Keratinocyte (primary cell): ENCODE measurements around the gene STN1. TPM values are rescaled to one million over a fixed set of nuclear protein-coding genes. Genes with fewer than 3 reads are reported as not detected.
A peak's percentile ranks its signal among the peaks of the same experiment; 100 is the strongest.

Experiments used
- DNase-seq: peaks from one replicate; pipeline ENCODE4 v3.0.0-alpha.2; 2011; ENCODE audit warnings: low read depth, missing footprints, low spot score
- FAIRE-seq: peaks from 2 replicates; lab custom pipeline; 2011; peaks lifted over from hg19 to GRCh38; lab: Jason Lieb, UNC
- H2AFZ ChIP-seq: 2 replicates; pipeline ENCODE4 v1.6.0; 2012; ENCODE audit warnings: low read length, control low read depth, inconsistent platforms; ENCODE audit not compliant: control insufficient read depth
- H3K27ac ChIP-seq: 2 replicates; pipeline ENCODE4 v1.5.1; 2011; ENCODE audit warnings: low read length; ENCODE audit not compliant: control insufficient read depth, insufficient read depth
- H3K27me3 ChIP-seq: 3 replicates; pipeline ENCODE4 v1.6.0; 2011; ENCODE audit warnings: low read length; ENCODE audit not compliant: control insufficient read depth, insufficient read depth; ENCODE audit errors: extremely low read depth
- H3K36me3 ChIP-seq, 2 experiments: 2 replicates in 1 of 2; 3 replicates in 1 of 2; pipeline ENCODE4 v1.5.1; 2011; ENCODE audit warnings: low read length in 2 of 2, mild to moderate bottlenecking in 1 of 2; ENCODE audit not compliant: control insufficient read depth in 2 of 2, insufficient read depth in 2 of 2; ENCODE audit errors: extremely low read depth in 1 of 2
- H3K4me1 ChIP-seq: 3 replicates; pipeline ENCODE4 v1.5.1; 2011; ENCODE audit warnings: low read length; ENCODE audit not compliant: control insufficient read depth, insufficient read depth; ENCODE audit errors: extremely low read depth
- H3K4me2 ChIP-seq: 3 replicates; pipeline ENCODE4 v1.6.0; 2011; ENCODE audit warnings: low read depth, low read length; ENCODE audit not compliant: control insufficient read depth, insufficient read depth; ENCODE audit errors: extremely low read depth
- H3K4me3 ChIP-seq, 3 experiments: fragments of 200-600 bp in 1 of 3; sonication (generic) in 1 of 3; 2 replicates in 2 of 3; 3 replicates in 1 of 3; pipeline ENCODE4 v1.5.1; 2011 to 2016; ENCODE audit warnings: low read length in 3 of 3, mild to moderate bottlenecking in 3 of 3, control low read depth in 2 of 3, inconsistent platforms in 1 of 3, low read depth in 1 of 3, mixed read lengths in 1 of 3, mixed run types in 1 of 3, moderate library complexity in 1 of 3; ENCODE audit not compliant: control insufficient read depth in 2 of 3, insufficient read depth in 2 of 3; ENCODE audit errors: extremely low read depth in 1 of 3
- H3K79me2 ChIP-seq: 2 replicates; pipeline ENCODE4 v1.6.0; 2012; ENCODE audit warnings: low read length; ENCODE audit not compliant: control insufficient read depth, insufficient read depth
- H3K9ac ChIP-seq: 3 replicates; pipeline ENCODE4 v1.6.0; 2011; ENCODE audit warnings: low read length; ENCODE audit not compliant: control insufficient read depth, insufficient read depth; ENCODE audit errors: extremely low read depth
- H3K9me1 ChIP-seq: 3 replicates; pipeline ENCODE4 v1.6.0; 2011; ENCODE audit warnings: low read length; ENCODE audit not compliant: control insufficient read depth, insufficient read depth; ENCODE audit errors: extremely low read depth
- H3K9me3 ChIP-seq: 2 replicates; pipeline ENCODE4 v1.5.1; 2012; ENCODE audit warnings: low read depth, low read length; ENCODE audit not compliant: control insufficient read depth
- H4K20me1 ChIP-seq: 3 replicates; pipeline ENCODE4 v1.6.0; 2011; ENCODE audit warnings: low read length; ENCODE audit not compliant: control insufficient read depth, insufficient read depth; ENCODE audit errors: extremely low read depth
- CTCF ChIP-seq, 3 experiments: IDR thresholded peaks in 1 of 3; conservative IDR thresholded peaks in 1 of 3; optimal IDR thresholded peaks in 1 of 3; 2 replicates in 2 of 3; 3 replicates in 1 of 3; pipeline versions ENCODE3 to v1.5.1; 2011; ENCODE audit warnings: low read length in 3 of 3, mild to moderate bottlenecking in 3 of 3, moderate library complexity in 2 of 3, control low read depth in 1 of 3, inconsistent platforms in 1 of 3; ENCODE audit not compliant: insufficient read depth in 2 of 3; ENCODE audit errors: extremely low read depth in 1 of 3
- EZH2 ChIP-seq: IDR thresholded peaks from one replicate; pipeline ENCODE4 v1.6.1; 2012; ENCODE audit warnings: inconsistent platforms, mild to moderate bottlenecking, low read length, moderate library complexity
- dilution Hi-C: fragments of 300-500 bp; cut with MboI; formaldehyde crosslinking; loops from one replicate; pipeline ENCODE4 v1.7.0; 2020; ENCODE audit warnings: low sequenced_read_pairs; ENCODE audit not compliant: extremely low pct_ligation_motif_present
- polyA plus RNA-seq, 5 experiments: library from polyadenylated mRNA; depleted of rRNA in 3 of 5; stranded (reverse) in 3 of 5; stranded (forward) in 1 of 5; unstranded in 1 of 5; fragments of >200 nt; gene quantifications; 1 replicate in 1 of 5; 2 replicates in 3 of 5; 3 replicates in 1 of 5; pipeline versions ENCODE4 v1.2.1 to v1.2.3, GENCODE V29; 2011 to 2012; ENCODE audit warnings: missing spikeins in 2 of 5, low read depth in 1 of 5, low replicate concordance in 1 of 5

Gene STN1
- polyA plus RNA-seq, 1 donor (not counting 4 experiments of a cell fraction or from before 2014, with no cell fraction given): 29.0 TPM

- no peaks in the 10 kb centered on the region for H4K20me1 ChIP-seq
- TF ChIP-seq EZH2: no peak
- TF ChIP-seq CTCF (optimal IDR thresholded peaks at IDR 0.05 in 1 of 3, IDR thresholded peaks at IDR 0.05 in 1 of 3, conservative IDR thresholded peaks at IDR 0.05 in 1 of 3; ENCODE audit: extremely low read depth in 1 of 3, insufficient read depth in 2 of 3, low read length in 3 of 3): no peak
- DNase-seq: no peak
- no peak overlapping the region for H2AFZ ChIP-seq
- H3K9me3 ChIP-seq: no peaks in the 10 kb centered on the region
- H3K4me2 ChIP-seq: peak overlapping the region; percentile 96
- peak overlapping the region; percentile 97 for H3K9ac ChIP-seq
- H3K9me1 ChIP-seq: no peaks in the 10 kb centered on the region
- no peaks in the 10 kb centered on the region for H3K36me3 ChIP-seq
- dilution Hi-C loops: no loop called here
- H3K4me3 ChIP-seq: peak overlapping the region; percentile 5 to 18 (median 16)
- no peaks in the 10 kb centered on the region for H3K27me3 ChIP-seq
- H3K27ac ChIP-seq: peak overlapping the region; percentile 100
- no peak for FAIRE-seq
- H3K4me1 ChIP-seq: peaks cover 58% of the 10 kb centered on the region
- no peaks in the 10 kb centered on the region for H3K79me2 ChIP-seq
Measured at GRCh38 chr10:103871006-103871405, 47.0 kb downstream of the STN1 start.

GRCh38 chr10:103870516-103870915 lies 47.5 kb downstream of the STN1 start:
- Histone ChIP-seq H3K27me3 (no peaks in the 10 kb centered on the region), H3K4me2 (peak overlapping the region; percentile 96), H4K20me1 (no peaks in the 10 kb centered on the region), H3K4me3 (peak overlapping the region; percentile 5 to 18 (median 16)), H3K9ac (peak overlapping the region; percentile 97), H3K4me1 (peaks cover 58% of the 10 kb centered on the region), H3K9me3 (no peaks in the 10 kb centered on the region), H3K27ac (peak overlapping the region; percentile 100), H3K9me1 (no peaks in the 10 kb centered on the region), H2AFZ (no peak overlapping the region), H3K79me2 (no peaks in the 10 kb centered on the region), H3K36me3 (no peaks in the 10 kb centered on the region)
- DNase-seq: peak; percentile 80
- peak; percentile 7 to 29 (median 8) for TF ChIP-seq CTCF (optimal IDR thresholded peaks at IDR 0.05 in 1 of 3, IDR thresholded peaks at IDR 0.05 in 1 of 3, conservative IDR thresholded peaks at IDR 0.05 in 1 of 3; ENCODE audit: extremely low read depth in 1 of 3, insufficient read depth in 2 of 3, low read length in 3 of 3)
- no peak for TF ChIP-seq EZH2
- FAIRE-seq: peak; percentile 98
- dilution Hi-C loops: no loop called here
